NCI-H1694 (cell line): ENCODE data around the gene SPAG17.

Experiments used
- DNase-seq: peaks from one replicate; lab custom pipeline; 2025; lab: John Stamatoyannopoulos, UW

The SPAG17 gene

GRCh38 chr1:118185084-118185832 is at the start of gene SPAG17:
SPAG17 (minus strand) TSS chr1:118185228; CDS start chr1:118185157, 71 bp downstream.
- DNase-seq, result no peak

GRCh38 chr1:118225471-118225870 is 40.4 kb upstream of the SPAG17 start:
- no peak for DNase-seq

DNA sequence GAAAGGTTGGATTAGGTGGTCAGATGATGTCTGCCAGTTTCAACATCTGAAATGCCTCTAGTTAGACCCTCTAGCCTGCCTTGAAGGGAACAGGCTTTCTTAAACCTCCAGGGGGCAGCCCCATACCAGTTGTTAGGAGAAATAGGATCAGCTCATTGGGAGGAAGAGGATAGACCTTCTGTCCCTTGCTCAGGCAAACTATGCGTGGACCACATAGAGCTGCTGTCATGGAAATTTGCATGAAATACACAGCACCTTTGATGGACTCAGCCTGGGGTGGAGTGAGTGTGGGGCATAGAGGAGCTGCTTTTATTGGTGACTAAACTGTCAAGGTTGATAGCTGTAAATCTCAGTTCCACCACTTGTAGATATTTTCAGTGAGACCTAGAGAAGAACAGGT is 38.4 kb upstream of the SPAG17 start:
- no peak for DNase-seq

DNA sequence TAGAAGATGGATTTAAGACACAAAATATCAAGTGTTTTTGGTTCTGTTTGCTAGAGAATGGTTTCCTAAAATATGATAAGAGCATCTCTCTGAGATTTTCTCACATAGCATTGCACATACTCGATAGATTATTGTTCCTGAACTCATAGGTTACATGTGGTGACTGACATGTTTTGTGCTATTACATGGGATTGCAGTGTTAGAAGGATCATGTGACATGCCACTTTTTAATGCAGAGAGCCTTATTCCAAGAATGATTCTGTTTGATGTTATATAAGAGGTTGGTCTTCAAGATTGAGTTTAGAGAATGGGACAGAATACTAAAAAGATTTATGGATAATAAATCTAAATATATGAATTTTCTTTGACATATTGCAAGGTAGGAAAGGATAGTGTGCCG is 34.4 kb upstream of the SPAG17 start:
- DNase-seq, result no peak

GRCh38 chr1:118217141-118217838 is 32.3 kb upstream of the SPAG17 start:
- no peak for DNase-seq

DNA sequence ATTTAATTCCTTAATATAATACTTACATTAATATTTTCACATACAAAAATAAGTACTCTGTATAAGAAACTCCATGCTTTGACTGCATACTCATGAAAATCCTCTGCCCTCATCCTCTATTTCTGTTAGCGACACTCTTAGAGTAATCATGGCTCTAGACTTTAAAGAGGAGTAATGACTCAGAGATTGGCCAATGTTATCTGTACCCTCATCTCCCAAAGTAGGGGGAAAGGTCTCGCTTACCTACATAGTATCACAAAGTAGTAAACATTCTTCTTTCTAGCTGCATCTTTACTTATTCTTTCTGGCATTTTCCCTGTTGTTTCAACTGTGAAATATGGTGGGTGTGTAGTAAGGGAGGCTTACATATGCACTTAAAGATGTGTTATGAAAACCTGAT is 29.8 kb upstream of the SPAG17 start:
- DNase-seq, result no peak

DNA sequence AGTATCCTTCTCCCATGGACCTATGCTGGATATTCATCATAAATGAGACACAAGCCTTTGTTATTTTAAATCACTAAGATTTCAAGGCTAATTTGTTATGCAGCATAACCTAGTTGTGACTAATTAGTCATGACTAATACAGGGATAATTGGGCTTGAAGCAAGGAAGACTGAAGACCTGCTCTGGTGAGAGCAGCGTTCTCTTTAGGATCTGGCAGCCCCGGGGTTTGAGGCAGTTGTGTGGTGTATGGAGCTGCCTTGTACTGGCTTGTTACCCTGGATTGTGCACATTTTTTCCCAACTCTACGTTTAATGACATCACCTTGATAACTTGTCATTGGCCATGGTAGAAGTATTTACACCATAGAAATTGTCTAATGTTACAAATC is 25.7 kb upstream of the SPAG17 start:
- no peak for DNase-seq

DNA sequence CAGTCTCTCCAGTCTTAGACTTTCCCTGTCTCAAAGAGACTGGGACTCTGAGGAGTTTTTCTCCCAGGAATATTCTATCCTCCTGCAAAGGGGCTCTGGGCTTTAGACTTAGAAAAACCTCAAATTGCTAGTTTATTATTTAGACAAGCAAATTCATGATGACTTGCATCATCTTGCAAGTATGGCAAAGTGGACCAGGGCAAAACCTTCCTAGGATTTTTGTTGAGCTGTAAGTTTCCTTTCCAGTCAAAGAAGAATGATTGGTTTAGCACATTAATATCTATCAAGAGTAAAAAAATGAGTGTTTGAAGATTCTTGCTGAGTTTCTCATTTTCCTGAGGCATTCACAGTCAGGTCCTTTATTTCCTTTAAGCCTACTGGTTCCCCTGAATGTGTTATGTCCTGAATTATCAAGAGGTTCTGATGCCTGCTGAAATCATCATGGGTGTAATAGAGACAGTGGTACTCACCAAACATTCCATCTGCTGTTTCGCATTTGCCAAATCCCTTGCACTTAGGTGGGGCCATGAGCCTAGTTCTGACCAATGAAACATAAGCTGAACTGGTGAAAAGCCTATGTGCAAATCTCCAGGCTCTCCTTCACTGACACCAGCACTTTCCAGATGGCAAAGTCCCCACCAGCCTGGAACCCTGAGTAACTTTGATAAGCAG is 25.2 kb upstream of the SPAG17 start:
- no peak for DNase-seq

GRCh38 chr1:118209648-118210047 is 24.6 kb upstream of the SPAG17 start:
- no peak for DNase-seq

DNA sequence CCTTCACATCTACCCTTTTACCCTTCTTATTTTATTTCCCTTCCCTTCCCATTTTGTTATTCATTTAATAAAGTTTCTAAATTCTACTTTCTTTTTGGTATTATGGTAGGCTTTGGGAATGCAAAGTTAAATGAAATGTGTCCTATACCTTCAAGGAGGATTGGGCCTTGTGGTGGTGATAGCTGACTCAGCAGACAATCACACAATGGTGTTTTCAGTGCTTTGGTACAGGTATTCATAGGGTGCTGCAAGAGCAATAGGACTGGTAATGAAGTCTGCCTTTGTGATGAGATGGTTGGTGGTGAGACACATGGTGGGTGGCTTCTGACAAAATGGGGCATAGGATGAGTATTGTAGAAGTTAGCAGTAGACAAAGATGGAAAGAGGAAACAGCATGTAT is 21.9 kb upstream of the SPAG17 start:
- no peak for DNase-seq

- DNase-seq, result no peak
Measured at GRCh38 chr1:118204648-118205047, 19.6 kb upstream of the SPAG17 start.

DNA sequence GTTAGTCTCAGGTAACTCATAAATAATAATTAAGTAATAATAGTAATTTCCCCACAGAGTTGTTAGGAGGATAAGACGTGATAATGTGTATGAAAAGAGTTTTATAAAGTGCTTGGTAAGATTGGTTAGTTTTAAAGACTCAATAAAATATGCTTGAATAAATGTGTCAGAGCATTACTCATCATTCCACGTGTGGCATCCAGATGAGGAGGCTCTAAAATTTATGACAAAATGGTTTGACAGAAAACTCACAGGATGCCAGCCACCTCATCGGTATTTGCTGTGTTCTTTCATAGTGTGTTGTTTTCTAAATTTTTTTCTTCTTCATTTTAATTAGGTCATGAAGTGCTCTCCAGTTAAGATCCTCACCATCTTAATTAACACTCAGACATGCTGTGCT is 19.1 kb upstream of the SPAG17 start:
- DNase-seq, result no peak

- DNase-seq, result no peak
Measured at GRCh38 chr1:118202076-118202608, 17.1 kb upstream of the SPAG17 start.

GRCh38 chr1:118201524-118201923 is 16.5 kb upstream of the SPAG17 start:
- no peak for DNase-seq

GRCh38 chr1:118200836-118201235 is 15.8 kb upstream of the SPAG17 start:
- DNase-seq, result no peak

DNA sequence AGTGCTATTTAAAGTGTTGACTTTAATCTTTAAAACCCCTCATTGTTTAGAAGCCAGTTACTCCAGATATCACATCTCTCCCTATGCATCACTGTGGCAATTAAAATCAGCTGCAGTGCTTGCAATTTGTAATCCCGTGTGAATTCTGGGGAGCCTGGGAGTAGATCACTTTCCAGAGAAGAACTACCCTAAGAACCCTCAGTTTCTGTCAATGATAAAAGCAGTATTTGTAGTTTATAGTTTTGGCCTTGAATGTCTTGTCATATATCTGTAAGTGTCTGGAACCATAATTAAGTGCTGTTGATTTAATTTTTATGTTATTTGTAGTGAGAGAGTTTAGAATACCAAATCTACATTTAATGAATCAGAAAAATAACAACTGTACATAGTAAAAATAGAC is 5.5 kb upstream of the SPAG17 start:
- DNase-seq, result no peak

DNA sequence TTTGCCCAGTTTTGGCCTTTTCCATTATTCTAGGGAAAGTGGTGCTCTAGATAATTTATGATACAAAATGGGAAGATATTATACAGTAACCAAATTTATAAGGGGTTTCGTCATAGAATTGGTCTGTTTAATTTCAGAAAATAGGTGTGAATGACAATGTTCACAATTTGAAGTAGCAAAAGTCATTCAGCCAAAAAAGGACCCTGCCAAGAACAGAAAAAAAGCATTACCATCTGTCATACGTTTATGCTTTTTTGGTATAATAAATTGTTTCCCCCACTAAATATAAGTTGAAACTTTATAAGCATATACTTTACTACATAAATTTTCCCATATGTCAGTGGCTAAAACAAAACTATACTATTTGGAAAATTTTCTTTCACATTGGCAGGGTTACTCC is 4.5 kb upstream of the SPAG17 start:
- DNase-seq, result no peak

DNA sequence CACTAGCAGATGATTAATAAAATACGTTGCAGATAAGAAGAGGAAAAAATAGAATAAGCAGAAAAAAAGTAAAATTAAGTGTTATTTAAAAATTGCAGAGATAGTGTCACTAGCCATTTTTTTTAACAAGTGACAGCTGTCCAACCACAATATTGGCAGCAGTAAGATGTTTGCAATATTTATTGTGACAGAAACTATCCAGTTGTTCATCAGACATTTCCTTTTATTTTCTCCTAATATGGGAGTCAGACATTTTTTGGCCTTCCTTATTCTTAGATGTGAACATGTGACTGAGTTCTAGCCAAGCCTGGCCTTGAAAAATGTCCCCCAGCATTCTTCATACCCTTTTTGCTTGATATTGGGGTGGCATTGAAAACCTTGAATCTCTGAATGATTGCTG is 3.4 kb upstream of the SPAG17 start:
- no peak for DNase-seq

DNA sequence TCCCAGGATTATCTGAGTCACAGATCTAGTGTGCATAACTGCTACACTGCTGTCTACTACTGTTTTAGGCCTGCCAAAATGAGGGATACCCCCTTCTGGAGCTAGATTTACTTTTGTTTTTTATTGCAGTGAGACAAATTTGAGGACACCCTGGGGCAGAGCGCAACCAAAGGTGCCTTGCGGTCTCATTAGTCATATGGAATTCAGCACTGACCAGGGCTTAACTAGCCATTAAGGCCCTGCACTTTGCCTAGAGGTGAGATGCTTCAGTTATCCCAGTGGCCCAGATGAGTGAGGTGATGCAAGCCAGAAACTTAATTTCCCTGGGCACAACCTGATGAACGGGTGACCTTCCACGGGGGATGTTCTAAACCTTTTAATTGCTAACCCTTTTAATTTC is 998 bp upstream of the SPAG17 start:
- DNase-seq, result no peak

DNA sequence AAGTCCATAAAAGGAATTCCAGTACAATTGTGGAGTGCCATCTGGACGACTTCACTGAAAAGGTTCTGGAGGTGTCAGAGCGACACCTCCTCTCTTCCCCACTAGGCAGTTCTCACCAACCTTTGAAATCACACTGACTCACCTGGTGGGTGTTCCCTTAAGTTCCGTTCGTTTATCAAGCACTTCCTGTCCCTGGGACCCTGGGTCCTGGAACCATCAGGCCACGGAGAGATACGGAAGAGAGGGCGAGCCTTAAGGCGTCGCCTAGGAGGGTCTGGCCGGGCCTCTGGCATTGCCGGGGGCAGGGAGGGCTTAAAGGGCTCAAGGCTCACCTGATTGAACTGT is 317 bp downstream of the SPAG17 start:
- DNase-seq, result no peak

- DNase-seq, result no peak
Measured at GRCh38 chr1:118183586-118183985, 1.4 kb downstream of the SPAG17 start.

DNA sequence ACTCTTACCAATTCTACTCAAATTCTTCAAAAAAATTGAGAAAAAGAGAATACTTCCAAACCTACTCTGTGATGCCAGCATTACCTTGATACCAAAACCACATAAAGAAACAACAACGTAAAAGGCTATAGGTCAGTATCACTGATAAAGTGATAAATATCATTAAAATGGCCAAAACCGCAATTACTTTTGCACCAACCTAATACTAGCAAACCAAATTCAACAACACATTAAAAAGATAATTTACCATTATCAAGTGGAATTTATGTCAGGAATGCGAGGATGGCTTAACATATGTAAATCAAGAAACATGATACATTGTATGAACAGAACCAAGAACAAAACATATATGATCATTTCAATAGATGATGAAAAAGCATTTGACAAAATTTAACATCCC is 7.0 kb downstream of the SPAG17 start:
- no peak for DNase-seq

DNA sequence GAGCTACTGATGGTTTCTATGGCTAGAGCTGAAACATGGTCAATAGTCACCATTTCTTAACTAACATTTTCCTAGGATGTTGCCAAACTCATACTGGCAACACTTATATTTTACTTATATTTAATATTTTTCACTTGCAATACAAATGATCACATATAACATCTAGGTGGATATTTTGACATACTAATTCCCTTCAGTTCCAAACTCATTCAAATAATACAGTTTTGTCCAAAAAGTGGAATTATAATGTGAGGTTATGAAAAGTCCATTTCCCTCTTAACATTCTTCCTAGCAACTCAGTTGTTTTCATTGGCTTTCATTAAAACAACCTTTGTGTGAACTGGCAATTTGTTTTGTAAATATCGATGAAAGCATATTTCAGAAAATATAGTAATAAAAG is 16.0 kb downstream of the SPAG17 start:
- DNase-seq, result no peak
